ENCODE measurements around the gene LRFN5.

Gene LRFN5

DNA sequence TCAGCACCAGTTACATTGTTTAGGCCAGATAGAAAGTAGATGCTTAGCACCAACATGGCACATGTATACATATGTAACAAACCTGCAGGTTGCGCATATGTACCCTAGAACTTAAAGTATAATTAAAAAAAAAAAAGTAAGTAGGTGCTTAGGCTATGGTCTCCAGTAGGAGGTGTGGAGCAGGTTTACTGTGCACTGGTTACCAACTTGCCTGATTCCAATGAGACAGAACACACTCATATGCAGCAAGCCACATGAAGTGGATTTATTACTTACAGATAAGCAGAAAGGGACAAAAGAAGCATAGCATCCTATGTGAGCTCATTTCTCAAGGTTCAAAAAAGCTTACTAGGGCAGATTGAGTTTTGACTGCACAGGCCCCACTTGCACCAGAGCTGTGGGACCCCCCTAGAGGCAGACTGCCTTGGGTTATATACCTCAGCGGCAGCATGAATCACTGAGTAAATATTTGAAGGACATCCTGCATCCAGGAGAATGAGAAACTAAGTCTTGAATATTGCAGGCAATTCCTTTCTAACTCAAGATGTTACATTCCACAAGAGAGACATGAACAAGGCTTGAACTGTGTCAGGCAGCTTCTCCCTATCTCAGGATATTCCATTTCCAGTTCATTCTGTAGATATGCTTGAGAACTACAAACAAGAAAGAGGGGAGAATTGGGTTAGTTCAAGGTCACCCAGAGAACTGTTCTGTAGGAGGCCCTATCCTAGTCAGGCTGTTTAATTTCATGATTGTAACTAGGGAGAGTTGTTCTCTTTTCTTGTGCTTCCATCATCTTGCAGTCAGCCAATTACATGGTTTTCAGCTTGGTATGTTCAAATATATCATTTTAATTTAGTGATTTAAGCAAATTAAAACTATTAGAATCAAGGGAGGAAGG is 30.1 kb downstream of the LRFN5 start:
- no peaks in the 10 kb centered on the region for H3K27me3 ChIP-seq (ENCODE audit: control insufficient read depth, insufficient read depth, low read length)
- no peaks in the 10 kb centered on the region for H3K9me3 ChIP-seq (ENCODE audit: control insufficient read depth, insufficient read depth, low read length)
- H3K4me1 ChIP-seq (ENCODE audit: control insufficient read depth, insufficient read depth, low read length), result no peaks in the 10 kb centered on the region
- no peak overlapping the region for H3K4me3 ChIP-seq (ENCODE audit: low read length)
- no CpG with 5 or more reads among the region's 2 CpGs for WGBS (ENCODE audit: insufficient coverage, insufficient read length)
- DNase-seq (ENCODE audit: low read depth, low spot score), result no peak
- H3K36me3 ChIP-seq (ENCODE audit: control insufficient read depth, insufficient read depth, low read length), result no peaks in the 10 kb centered on the region
- H3K27ac ChIP-seq (ENCODE audit: low read length), result no peak overlapping the region

DNA sequence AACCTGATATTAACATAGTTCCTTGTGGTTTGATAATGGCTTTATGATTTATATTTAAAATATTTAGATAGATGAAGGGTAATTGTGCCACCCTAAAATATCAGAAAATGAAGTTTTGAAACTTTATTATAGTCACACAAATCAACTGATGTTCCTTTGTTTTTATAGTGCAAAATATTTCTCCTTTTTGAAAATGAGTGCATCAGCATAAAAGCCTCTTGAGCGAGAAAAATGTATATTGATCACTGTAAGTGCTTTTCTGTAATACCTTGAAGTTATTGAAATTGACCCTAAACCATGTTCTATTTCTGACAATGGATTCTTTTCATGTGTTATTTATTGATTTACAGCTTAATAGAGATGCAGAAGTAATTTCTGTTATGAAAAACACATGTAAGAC is 35.0 kb downstream of the LRFN5 start:
- Histone ChIP-seq H3K9me3 (ENCODE audit: control insufficient read depth, insufficient read depth, low read length) (no peaks in the 10 kb centered on the region), H3K27me3 (ENCODE audit: control insufficient read depth, insufficient read depth, low read length) (no peaks in the 10 kb centered on the region), H3K36me3 (ENCODE audit: control insufficient read depth, insufficient read depth, low read length) (no peaks in the 10 kb centered on the region), H3K4me3 (ENCODE audit: low read length) (no peak overlapping the region), H3K27ac (ENCODE audit: low read length) (no peak overlapping the region), H3K4me1 (ENCODE audit: control insufficient read depth, insufficient read depth, low read length) (no peaks in the 10 kb centered on the region; the same call in 1 of the 2 replicates)
- no peak for DNase-seq (ENCODE audit: low read depth, low spot score)
- WGBS (ENCODE audit: insufficient coverage, insufficient read length), result no CpG with 5 or more reads among the region's 1 CpG

DNA sequence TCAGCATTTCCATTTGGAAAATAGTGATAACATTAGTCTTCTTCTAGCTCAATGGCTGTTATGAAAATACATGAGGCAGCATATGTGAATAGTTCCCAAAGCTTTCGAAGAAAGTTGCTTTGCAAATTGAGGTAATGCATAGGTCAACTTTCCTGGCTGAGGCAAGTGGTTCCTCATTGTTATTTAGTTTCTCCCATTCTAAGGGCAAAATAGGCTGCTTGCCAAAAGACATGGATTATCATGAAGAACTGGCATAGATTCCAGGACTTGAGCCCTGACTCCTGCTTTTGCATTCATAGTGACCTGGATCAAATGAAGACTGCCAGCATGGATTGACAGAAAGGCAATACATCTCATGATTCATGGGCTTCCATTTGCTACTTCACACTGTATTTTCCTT is 35.7 kb downstream of the LRFN5 start:
- no peak for DNase-seq (ENCODE audit: low read depth, low spot score)
- no peaks in the 10 kb centered on the region for H3K27me3 ChIP-seq (ENCODE audit: control insufficient read depth, insufficient read depth, low read length)
- no peak overlapping the region for H3K27ac ChIP-seq (ENCODE audit: low read length)
- H3K4me3 ChIP-seq (ENCODE audit: low read length), result no peak overlapping the region
- no peaks in the 10 kb centered on the region for H3K36me3 ChIP-seq (ENCODE audit: control insufficient read depth, insufficient read depth, low read length)
- no peaks in the 10 kb centered on the region for H3K9me3 ChIP-seq (ENCODE audit: control insufficient read depth, insufficient read depth, low read length)
- no CpG with 5 or more reads among the region's 1 CpG for WGBS (ENCODE audit: insufficient coverage, insufficient read length)
- no peaks in the 10 kb centered on the region; the same call in 1 of the 2 replicates for H3K4me1 ChIP-seq (ENCODE audit: control insufficient read depth, insufficient read depth, low read length)

DNA sequence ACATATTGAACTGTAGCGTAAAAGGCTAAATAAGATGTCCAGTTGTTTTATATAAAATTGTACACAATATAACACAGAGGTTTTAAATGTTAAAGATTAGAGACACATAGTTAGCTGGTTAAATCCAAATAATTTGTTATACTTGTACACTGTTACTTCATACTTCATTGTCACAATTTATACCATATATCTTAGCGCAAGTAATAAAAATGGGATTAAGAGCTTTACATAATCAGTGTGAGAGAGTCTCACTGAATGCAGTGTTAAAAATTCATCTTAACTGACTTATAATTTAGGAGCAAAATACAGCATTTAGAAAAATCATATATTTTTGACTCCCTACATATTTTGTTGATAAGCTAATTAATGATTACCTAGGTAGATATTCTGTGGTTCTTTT is 36.1 kb downstream of the LRFN5 start:
- no peaks in the 10 kb centered on the region for H3K9me3 ChIP-seq (ENCODE audit: control insufficient read depth, insufficient read depth, low read length)
- no peak for DNase-seq (ENCODE audit: low read depth, low spot score)
- no peaks in the 10 kb centered on the region for H3K27me3 ChIP-seq (ENCODE audit: control insufficient read depth, insufficient read depth, low read length)
- H3K4me1 ChIP-seq (ENCODE audit: control insufficient read depth, insufficient read depth, low read length), result no peaks in the 10 kb centered on the region; the same call in 1 of the 2 replicates
- no peaks in the 10 kb centered on the region for H3K36me3 ChIP-seq (ENCODE audit: control insufficient read depth, insufficient read depth, low read length)
- WGBS (ENCODE audit: insufficient coverage, insufficient read length), result no CpG with 5 or more reads among the region's 2 CpGs
- H3K27ac ChIP-seq (ENCODE audit: low read length), result no peak overlapping the region
- H3K4me3 ChIP-seq (ENCODE audit: low read length), result no peak overlapping the region

DNA sequence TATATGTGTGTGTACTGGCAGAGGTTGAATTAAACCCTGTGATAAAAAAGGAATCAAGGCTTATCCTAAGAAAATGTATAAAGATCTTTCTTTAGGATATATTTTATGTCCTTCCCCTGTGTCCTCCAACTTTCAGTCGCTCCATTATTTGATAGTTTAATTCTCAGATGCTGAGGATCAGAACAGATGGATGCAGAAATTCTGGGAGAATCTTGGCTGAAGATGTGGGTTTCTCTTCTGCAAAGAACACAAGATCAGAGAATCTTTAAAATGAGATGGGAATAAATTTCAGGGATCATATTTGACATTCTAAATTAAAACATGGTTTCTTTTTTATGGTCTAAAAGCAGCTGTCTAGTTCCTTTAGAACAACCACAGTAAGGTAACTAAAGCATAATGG is 37.9 kb downstream of the LRFN5 start:
- DNase-seq (ENCODE audit: low read depth, low spot score), result no peak
- Histone ChIP-seq H3K27me3 (ENCODE audit: control insufficient read depth, insufficient read depth, low read length) (no peaks in the 10 kb centered on the region), H3K4me1 (ENCODE audit: control insufficient read depth, insufficient read depth, low read length) (no peaks in the 10 kb centered on the region; the same call in 1 of the 2 replicates), H3K9me3 (ENCODE audit: control insufficient read depth, insufficient read depth, low read length) (no peaks in the 10 kb centered on the region), H3K27ac (ENCODE audit: low read length) (no peak overlapping the region), H3K4me3 (ENCODE audit: low read length) (no peak overlapping the region), H3K36me3 (ENCODE audit: control insufficient read depth, insufficient read depth, low read length) (no peaks in the 10 kb centered on the region)
- no CpG with 5 or more reads among the region's 1 CpG for WGBS (ENCODE audit: insufficient coverage, insufficient read length)

DNA sequence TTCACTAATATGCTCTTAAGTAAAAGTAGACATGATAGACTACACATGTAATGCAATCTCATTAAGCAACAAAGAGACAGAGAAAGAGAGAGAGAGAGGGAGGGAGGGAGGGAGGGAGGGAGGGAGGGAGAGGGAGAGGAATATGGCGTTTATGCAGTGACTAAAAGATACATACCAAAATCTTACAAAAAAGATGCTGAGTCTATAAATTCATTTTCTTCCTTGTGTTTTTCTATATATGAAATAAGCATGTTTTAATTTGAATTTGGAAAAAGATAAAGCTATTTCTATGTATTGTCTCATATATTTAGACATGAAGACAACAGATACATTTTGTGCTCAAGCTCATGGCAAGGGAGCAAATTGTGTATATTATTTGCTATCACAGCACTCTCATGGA is 44.1 kb downstream of the LRFN5 start:
- Histone ChIP-seq H3K4me1 (ENCODE audit: control insufficient read depth, insufficient read depth, low read length) (no peaks in the 10 kb centered on the region), H3K4me3 (ENCODE audit: low read length) (no peak overlapping the region), H3K36me3 (ENCODE audit: control insufficient read depth, insufficient read depth, low read length) (no peaks in the 10 kb centered on the region), H3K27me3 (ENCODE audit: control insufficient read depth, insufficient read depth, low read length) (no peaks in the 10 kb centered on the region), H3K27ac (ENCODE audit: low read length) (no peak overlapping the region), H3K9me3 (ENCODE audit: control insufficient read depth, insufficient read depth, low read length) (no peaks in the 10 kb centered on the region)
- no CpG with 5 or more reads among the region's 1 CpG for WGBS (ENCODE audit: insufficient coverage, insufficient read length)
- DNase-seq (ENCODE audit: low read depth, low spot score), result no peak

DNA sequence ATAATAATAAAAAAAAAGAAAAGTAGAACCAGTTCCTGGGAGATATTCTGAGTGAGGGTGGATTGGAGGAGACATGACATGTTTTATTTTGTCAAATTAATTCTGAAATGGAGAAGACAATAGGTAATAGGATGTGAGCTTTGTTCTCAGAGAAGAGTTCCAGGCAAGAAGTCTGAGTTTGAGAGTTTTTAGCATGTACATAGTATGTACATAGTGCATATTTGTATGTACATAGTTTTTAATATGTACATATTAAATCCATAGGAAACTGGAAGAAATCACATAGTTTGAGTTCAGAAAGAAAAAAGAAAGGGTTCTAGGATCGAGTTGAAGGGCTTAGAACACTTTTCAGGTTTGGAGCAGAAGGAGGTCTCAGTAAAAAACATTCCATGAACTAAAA is 47.5 kb downstream of the LRFN5 start:
- no peaks in the 10 kb centered on the region for H3K36me3 ChIP-seq (ENCODE audit: control insufficient read depth, insufficient read depth, low read length)
- DNase-seq (ENCODE audit: low read depth, low spot score), result no peak
- H3K4me3 ChIP-seq (ENCODE audit: low read length), result no peak overlapping the region
- no peak overlapping the region for H3K27ac ChIP-seq (ENCODE audit: low read length)
- WGBS (ENCODE audit: insufficient coverage, insufficient read length), result no CpG with 5 or more reads among the region's 1 CpG
- H3K4me1 ChIP-seq (ENCODE audit: control insufficient read depth, insufficient read depth, low read length), result no peaks in the 10 kb centered on the region
- no peaks in the 10 kb centered on the region for H3K27me3 ChIP-seq (ENCODE audit: control insufficient read depth, insufficient read depth, low read length)
- H3K9me3 ChIP-seq (ENCODE audit: control insufficient read depth, insufficient read depth, low read length), result no peaks in the 10 kb centered on the region

DNA sequence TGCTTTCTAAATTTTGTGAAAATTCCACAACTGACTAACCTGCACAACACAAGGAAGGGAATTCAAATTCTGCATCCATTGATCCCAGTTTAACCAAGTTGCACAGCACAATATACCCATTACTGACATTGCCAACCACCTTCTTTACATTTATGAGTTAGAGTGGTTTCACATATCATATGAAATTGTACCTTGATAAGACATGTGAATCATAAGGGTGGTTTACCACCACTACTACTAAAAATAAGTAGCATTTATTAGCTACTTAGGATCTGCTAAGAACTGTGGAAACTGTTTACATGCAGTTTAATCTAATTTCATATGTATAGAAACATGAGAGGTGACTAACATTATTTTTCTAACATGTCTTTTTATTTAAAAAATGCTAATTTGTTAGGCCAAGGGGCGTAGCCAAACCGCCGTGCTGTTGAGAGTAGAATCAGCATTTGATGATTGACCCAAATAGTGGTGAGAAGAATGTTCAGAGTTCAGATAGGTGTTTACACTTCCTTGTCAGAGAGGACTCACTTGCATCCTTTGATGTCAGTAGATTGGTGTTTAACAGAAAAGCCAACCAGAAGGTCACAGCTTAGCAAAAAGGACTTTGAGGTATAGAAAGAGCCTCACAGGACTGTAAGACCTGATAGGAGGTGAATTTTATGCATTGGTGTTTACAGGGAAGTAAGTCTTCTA is 56.2 kb downstream of the LRFN5 start:
- Histone ChIP-seq H3K36me3 (ENCODE audit: control insufficient read depth, insufficient read depth, low read length) (no peaks in the 10 kb centered on the region), H3K27ac (ENCODE audit: low read length) (no peak overlapping the region), H3K4me1 (ENCODE audit: control insufficient read depth, insufficient read depth, low read length) (no peaks in the 10 kb centered on the region), H3K9me3 (ENCODE audit: control insufficient read depth, insufficient read depth, low read length) (no peaks in the 10 kb centered on the region), H3K4me3 (ENCODE audit: low read length) (no peak overlapping the region), H3K27me3 (ENCODE audit: control insufficient read depth, insufficient read depth, low read length) (no peaks in the 10 kb centered on the region)
- no CpG with 5 or more reads among the region's 3 CpGs for WGBS (ENCODE audit: insufficient coverage, insufficient read length)
- no peak for DNase-seq (ENCODE audit: low read depth, low spot score)

DNA sequence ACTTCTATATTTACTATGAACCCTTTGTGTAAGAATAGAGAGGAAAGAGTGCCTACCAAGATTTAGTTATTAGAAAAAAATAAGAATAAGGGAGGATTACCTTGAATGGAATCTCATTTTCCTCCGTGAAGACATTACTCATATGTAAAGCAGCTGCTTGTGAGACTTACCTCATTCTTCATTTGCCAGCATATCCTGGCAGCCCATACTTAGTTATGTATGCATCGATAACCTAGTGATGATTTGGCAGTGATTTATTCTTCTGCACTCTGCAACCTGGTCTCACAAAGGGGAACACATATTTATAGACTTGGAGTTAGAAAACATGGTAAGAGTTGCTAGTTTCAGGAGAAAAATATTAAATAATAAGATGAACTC is 56.8 kb downstream of the LRFN5 start:
- Histone ChIP-seq H3K4me3 (ENCODE audit: low read length) (no peak overlapping the region), H3K27me3 (ENCODE audit: control insufficient read depth, insufficient read depth, low read length) (no peaks in the 10 kb centered on the region), H3K9me3 (ENCODE audit: control insufficient read depth, insufficient read depth, low read length) (no peaks in the 10 kb centered on the region), H3K36me3 (ENCODE audit: control insufficient read depth, insufficient read depth, low read length) (no peaks in the 10 kb centered on the region), H3K27ac (ENCODE audit: low read length) (no peak overlapping the region), H3K4me1 (ENCODE audit: control insufficient read depth, insufficient read depth, low read length) (no peaks in the 10 kb centered on the region)
- no peak for DNase-seq (ENCODE audit: low read depth, low spot score)
- no CpG with 5 or more reads among the region's 2 CpGs for WGBS (ENCODE audit: insufficient coverage, insufficient read length)

DNA sequence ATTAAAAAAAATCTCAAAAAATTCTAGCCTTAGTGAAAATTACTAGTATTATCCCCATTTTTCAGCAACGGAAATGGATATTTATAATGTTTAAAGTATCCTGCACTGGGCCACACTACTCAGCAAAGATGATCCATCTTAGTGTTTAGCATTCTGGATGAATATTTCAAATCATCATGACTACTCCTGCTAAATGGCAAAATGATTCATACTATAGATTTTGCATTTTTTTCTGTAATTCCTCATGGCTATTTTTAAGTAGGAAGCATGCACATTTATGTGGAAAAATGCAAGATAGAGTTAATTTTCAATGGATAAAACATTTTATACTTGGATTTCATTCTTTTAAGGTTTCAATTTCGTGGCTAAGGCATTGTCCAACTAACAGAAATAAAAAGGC is 59.6 kb downstream of the LRFN5 start:
- Histone ChIP-seq H3K4me1 (ENCODE audit: control insufficient read depth, insufficient read depth, low read length) (no peaks in the 10 kb centered on the region), H3K27ac (ENCODE audit: low read length) (no peak overlapping the region), H3K36me3 (ENCODE audit: control insufficient read depth, insufficient read depth, low read length) (no peaks in the 10 kb centered on the region), H3K27me3 (ENCODE audit: control insufficient read depth, insufficient read depth, low read length) (no peaks in the 10 kb centered on the region), H3K4me3 (ENCODE audit: low read length) (no peak overlapping the region), H3K9me3 (ENCODE audit: control insufficient read depth, insufficient read depth, low read length) (no peaks in the 10 kb centered on the region)
- no peak for DNase-seq (ENCODE audit: low read depth, low spot score)
- no CpG with 5 or more reads among the region's 2 CpGs for WGBS (ENCODE audit: insufficient coverage, insufficient read length)
